Measurements from ENCODE around the gene MFSD6L. TPM values are rescaled to one million over a fixed set of nuclear protein-coding genes. Genes with fewer than 3 reads are reported as not detected.

The MFSD6L gene, protein sequence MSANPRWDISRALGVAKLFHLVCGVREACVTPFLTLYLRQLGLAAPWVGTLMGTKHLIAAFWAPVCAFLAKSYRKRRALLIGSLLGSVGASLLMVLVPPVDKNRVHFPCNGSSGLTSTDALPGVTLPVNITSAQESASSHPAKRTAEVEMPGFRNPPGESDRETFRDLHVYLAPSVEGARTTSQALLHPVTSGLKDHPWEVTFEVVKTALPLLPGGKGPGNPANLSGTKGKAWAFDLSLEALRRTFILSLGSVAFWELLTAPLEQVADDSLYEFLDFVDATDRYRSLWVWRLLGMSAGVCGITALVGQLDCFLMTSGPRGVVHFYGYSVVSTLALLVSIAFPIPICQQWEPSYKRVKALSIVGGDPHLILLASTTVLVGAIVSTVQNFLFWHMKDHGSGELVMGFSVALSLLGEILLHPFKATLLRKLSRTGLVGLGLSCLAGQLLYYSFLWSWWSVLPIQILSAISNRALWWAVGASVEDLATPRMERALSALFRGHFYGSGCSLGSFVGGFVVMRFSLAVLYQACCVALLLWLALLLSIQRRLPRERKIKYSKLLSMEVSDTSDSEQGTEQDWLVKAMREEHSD
- total RNA-seq (2014; rRNA removed; shearing (Covaris generic)): not detected in 2 replicates

GRCh38 chr17:8798846-8799569, at the start of gene MFSD6L:
MFSD6L (minus strand) TSS chr17:8799365; CDS start chr17:8799120, 245 bp downstream.
- H3K4me3 ChIP-seq: no peak within 1 kb of the TSS
- H3K36me3 ChIP-seq: no peaks in the 10 kb centered on the region
- no peaks in the 10 kb centered on the region for H3K27me3 ChIP-seq
- no peak for DNase-seq
- H3K4me1 ChIP-seq: no peaks in the 10 kb centered on the region
- H3K9me3 ChIP-seq (replicated peaks): no peaks in the 10 kb centered on the region
- no peak within 1 kb of the TSS for H3K27ac ChIP-seq

DNA sequence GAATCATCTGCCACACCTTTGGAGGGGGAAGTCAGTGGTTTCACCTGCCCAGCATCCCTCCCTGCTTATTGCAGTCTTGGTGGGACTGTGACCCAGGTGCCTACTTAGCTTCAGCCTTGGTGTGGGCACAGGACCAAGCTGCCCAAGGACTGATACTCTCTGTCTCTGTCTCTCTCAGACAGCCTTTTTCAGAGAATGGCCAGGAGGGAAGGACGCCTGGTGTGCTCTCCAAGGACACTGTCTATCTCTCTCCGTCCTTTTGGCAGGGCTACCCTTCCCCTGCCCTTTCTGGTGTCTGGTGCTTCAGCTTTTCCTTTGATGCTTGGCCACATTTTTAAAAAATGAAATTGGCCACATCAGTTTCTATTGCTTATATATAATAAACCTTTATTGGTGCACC, 48.7 kb upstream of the MFSD6L start:
- no peaks in the 10 kb centered on the region for H3K36me3 ChIP-seq
- no peaks in the 10 kb centered on the region for H3K9me3 ChIP-seq (replicated peaks)
- H3K4me3 ChIP-seq: no peak overlapping the region
- no peak overlapping the region for H3K27ac ChIP-seq
- no peaks in the 10 kb centered on the region for H3K27me3 ChIP-seq
- H3K4me1 ChIP-seq: no peaks in the 10 kb centered on the region
- DNase-seq: no peak

DNA sequence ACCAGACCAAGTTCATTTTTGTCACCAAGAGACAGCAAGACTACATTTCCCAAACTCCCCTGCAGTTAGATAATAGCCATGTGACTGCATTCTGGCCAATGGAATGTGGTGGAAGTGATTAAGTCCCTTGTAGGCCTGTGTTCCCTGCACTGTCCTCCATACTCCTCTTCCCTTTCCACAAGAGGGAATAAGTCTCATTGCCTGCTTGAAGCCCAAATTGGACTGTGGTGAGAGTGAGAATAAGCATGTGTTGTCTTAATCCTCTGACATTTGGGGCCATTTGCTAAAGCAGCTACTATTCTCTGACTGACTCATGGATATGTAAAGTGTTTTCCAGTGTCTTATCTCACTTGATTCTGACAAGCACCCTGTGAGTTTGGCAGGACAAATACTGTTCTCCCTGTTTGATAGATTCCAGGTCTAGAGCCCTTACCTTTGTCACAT, 47.6 kb upstream of the MFSD6L start:
- Histone ChIP-seq H3K27me3 (no peaks in the 10 kb centered on the region), H3K9me3 (replicated peaks) (no peaks in the 10 kb centered on the region), H3K4me1 (no peaks in the 10 kb centered on the region), H3K27ac (no peak overlapping the region), H3K4me3 (no peak overlapping the region), H3K36me3 (no peaks in the 10 kb centered on the region)
- DNase-seq: peak in 1 of 2 experiments; percentile 24

- Histone ChIP-seq H3K27me3 (no peaks in the 10 kb centered on the region), H3K9me3 (replicated peaks) (no peaks in the 10 kb centered on the region), H3K36me3 (no peaks in the 10 kb centered on the region), H3K27ac (no peak overlapping the region), H3K4me1 (no peaks in the 10 kb centered on the region), H3K4me3 (no peak overlapping the region)
- no peak for DNase-seq
Observed at GRCh38 chr17:8844229-8845218, 45.4 kb upstream of the MFSD6L start.

GRCh38 chr17:8843344-8843743, 44.2 kb upstream of the MFSD6L start:
- H3K9me3 ChIP-seq (replicated peaks): no peaks in the 10 kb centered on the region
- H3K27me3 ChIP-seq: no peaks in the 10 kb centered on the region
- H3K4me1 ChIP-seq: no peaks in the 10 kb centered on the region
- no peak overlapping the region for H3K27ac ChIP-seq
- H3K36me3 ChIP-seq: no peaks in the 10 kb centered on the region
- DNase-seq: no peak
- no peak overlapping the region for H3K4me3 ChIP-seq

DNA sequence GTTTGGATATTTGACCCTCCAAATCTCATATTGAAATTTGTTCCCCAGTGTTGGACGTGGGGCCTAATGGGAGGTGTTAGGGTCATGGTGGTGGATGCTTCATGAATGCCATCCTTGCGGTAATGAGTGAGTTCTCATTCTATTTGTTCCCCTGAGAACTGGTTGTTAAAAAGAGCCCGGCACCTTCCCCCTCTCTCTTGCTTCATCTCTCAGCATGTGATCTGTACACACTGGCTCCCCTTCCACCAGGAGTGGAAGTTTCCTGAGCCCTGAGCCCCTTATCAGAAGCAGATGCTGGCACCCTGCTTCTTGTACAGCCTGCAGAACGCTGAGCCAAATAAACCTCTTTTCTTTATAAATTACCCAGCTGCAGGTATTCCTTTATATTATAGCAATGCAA, 42.7 kb upstream of the MFSD6L start:
- Histone ChIP-seq H3K9me3 (replicated peaks) (no peaks in the 10 kb centered on the region), H3K27ac (no peak overlapping the region), H3K27me3 (no peaks in the 10 kb centered on the region), H3K4me1 (no peaks in the 10 kb centered on the region), H3K4me3 (no peak overlapping the region), H3K36me3 (no peaks in the 10 kb centered on the region)
- DNase-seq: no peak

GRCh38 chr17:8839410-8839935, 40.3 kb upstream of the MFSD6L start:
- no peaks in the 10 kb centered on the region for H3K4me1 ChIP-seq
- no peaks in the 10 kb centered on the region for H3K27me3 ChIP-seq
- H3K27ac ChIP-seq: no peak overlapping the region
- no peaks in the 10 kb centered on the region for H3K36me3 ChIP-seq
- no peak overlapping the region for H3K4me3 ChIP-seq
- no peaks in the 10 kb centered on the region for H3K9me3 ChIP-seq (replicated peaks)
- no peak for DNase-seq

DNA sequence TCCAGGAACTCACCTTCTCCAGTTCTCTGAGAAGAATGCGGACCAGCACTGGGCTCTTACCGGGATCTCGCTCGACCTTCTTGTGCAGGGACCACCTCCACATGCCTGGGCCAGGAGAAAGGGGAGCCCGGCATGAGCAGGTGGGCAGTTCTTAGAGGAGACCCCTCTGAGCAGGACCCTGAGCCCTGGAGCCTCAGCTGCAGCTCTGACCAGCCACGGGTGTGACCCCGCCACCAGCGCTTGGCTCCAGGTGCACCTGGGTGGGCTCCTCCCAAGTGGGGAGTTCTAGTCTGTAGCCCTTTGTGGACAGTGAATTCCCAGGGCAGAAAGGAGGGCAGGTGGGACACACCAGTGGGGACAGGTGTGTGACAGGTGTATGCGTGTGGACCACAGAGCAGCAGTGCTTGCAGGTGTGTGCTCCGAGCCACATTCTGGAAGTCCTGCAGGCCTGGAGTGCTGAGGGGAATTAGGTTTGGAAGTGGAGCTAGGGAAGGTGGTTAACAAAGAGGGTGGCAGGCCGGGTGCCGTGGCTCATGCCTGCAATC, 39.5 kb upstream of the MFSD6L start:
- no peaks in the 10 kb centered on the region for H3K36me3 ChIP-seq
- H3K27me3 ChIP-seq: no peaks in the 10 kb centered on the region
- H3K4me1 ChIP-seq: no peaks in the 10 kb centered on the region
- H3K27ac ChIP-seq: no peak overlapping the region
- no peak overlapping the region for H3K4me3 ChIP-seq
- H3K9me3 ChIP-seq (replicated peaks): no peaks in the 10 kb centered on the region
- DNase-seq: no peak

GRCh38 chr17:8837563-8838075, 38.5 kb upstream of the MFSD6L start:
- H3K4me3 ChIP-seq: no peak overlapping the region
- H3K36me3 ChIP-seq: no peaks in the 10 kb centered on the region
- no peak for DNase-seq
- no peaks in the 10 kb centered on the region for H3K9me3 ChIP-seq (replicated peaks)
- no peaks in the 10 kb centered on the region for H3K27me3 ChIP-seq
- no peak overlapping the region for H3K27ac ChIP-seq
- no peaks in the 10 kb centered on the region for H3K4me1 ChIP-seq

DNA sequence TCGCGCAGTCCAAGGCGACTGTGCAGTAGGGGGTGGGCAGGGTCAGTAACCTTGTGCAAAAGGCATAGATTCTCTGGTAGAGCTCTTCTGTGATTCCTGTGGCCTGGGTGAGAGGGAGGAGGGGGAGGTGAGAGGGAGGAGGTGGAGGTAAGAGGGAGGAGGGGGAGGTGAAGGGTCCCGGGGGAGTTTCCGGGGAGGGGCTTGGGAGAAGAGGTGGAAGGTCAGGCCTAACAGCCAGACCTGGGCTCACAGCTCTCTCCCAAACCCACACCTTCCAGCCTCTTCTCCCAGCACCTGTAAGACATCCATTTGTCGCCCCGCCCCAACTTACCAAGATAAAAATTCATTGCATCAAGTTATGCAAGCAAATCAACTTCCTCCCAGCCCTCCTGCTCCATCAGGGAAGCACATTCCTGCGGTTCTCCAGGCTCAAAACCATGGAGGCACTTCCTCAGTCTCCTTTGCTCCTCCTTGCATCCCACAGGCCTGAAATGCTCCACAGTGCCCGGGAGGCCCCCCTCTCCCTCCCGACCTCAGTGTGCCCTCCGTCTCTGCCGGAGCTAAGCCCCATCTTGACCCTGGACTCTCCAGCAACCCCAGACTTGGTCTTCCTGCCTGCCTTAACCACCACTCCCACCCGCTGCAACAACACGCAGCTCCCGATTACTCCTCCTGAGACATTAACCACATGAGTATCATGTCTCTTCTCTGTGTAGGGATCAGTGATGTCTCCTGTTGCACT, 37.8 kb upstream of the MFSD6L start:
- Histone ChIP-seq H3K9me3 (replicated peaks) (no peaks in the 10 kb centered on the region), H3K27ac (no peak overlapping the region), H3K27me3 (no peaks in the 10 kb centered on the region), H3K4me3 (no peak overlapping the region), H3K4me1 (no peaks in the 10 kb centered on the region), H3K36me3 (no peaks in the 10 kb centered on the region)
- no peak for DNase-seq

- no peak for DNase-seq
- Histone ChIP-seq H3K4me1 (no peaks in the 10 kb centered on the region), H3K4me3 (no peak overlapping the region), H3K27me3 (no peaks in the 10 kb centered on the region), H3K36me3 (no peaks in the 10 kb centered on the region), H3K27ac (no peak overlapping the region), H3K9me3 (replicated peaks) (no peaks in the 10 kb centered on the region)
Observed at GRCh38 chr17:8835631-8836364, 36.6 kb upstream of the MFSD6L start.

DNA sequence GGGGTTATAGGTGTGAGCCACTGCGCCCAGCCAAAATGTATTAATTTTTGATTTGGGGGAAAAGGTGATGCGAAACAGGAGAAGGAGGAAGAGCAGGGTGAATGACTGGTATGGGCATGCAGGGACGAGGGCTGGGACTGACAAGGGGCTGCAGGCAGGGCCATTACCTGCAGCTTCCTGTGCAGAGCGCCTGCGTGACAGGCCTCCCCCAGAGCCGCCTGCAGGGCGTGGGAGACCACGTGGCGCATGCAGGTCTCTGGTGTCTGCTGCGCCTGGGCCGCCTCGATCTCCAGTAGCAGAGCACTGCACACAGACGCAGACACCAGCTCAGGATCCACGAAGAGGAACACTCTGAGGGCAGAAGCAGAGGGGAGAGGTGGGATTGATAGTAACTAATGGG, 35.9 kb upstream of the MFSD6L start:
- no peak for DNase-seq
- no peak overlapping the region for H3K4me3 ChIP-seq
- H3K27ac ChIP-seq: no peak overlapping the region
- no peaks in the 10 kb centered on the region for H3K9me3 ChIP-seq (replicated peaks)
- no peaks in the 10 kb centered on the region for H3K27me3 ChIP-seq
- no peaks in the 10 kb centered on the region for H3K4me1 ChIP-seq
- H3K36me3 ChIP-seq: no peaks in the 10 kb centered on the region

Data from SJCRH30 (cell line).